GM12874 (cell line): ENCODE results near the gene RUNX3.
A peak's percentile ranks its signal among the peaks of the same experiment; 100 is the strongest.

Experiments
- CTCF ChIP-seq: IDR thresholded peaks from 2 replicates; pipeline ENCODE4 v1.5.1; 2011; ENCODE audit warnings: low read depth, mild to moderate bottlenecking, control low read depth, low read length, moderate library complexity; ENCODE audit not compliant: insufficient read depth

The RUNX3 gene

GRCh38 chr1:24955161-24955560 lies 25.1 kb upstream of the RUNX3 start:
- TF ChIP-seq CTCF, result no peak

GRCh38 chr1:24954631-24955030 lies 24.6 kb upstream of the RUNX3 start:
- no peak for TF ChIP-seq CTCF

GRCh38 chr1:24954022-24954421 lies 23.9 kb upstream of the RUNX3 start:
- no peak for TF ChIP-seq CTCF

GRCh38 chr1:24952413-24952841 lies 22.4 kb upstream of the RUNX3 start:
- TF ChIP-seq CTCF, result 0 out of 2 replicates have a peak, but pooled peaks have one; percentile 16

- no peak for TF ChIP-seq CTCF
These were observed 21.8 kb upstream of the RUNX3 start for GRCh38 chr1:24951810-24952412.

- TF ChIP-seq CTCF, result no peak
These were observed 21.3 kb upstream of the RUNX3 start for GRCh38 chr1:24951337-24951736.

- no peak for TF ChIP-seq CTCF
These were observed 19.3 kb upstream of the RUNX3 start for GRCh38 chr1:24949331-24949881.
